Activated naive CD8-positive, alpha-beta T cell (primary cell): ENCODE results near the gene OR14I1.

Experiments used
- H3K27ac Mint-ChIP-seq: one replicate; pipeline ENCODE4 v1.8.0; 2021; ENCODE audit warnings: mixed read lengths
- H3K27me3 Mint-ChIP-seq: one replicate; pipeline ENCODE4 v1.8.0; 2021; ENCODE audit warnings: mixed read lengths
- H3K36me3 Mint-ChIP-seq: one replicate; pipeline ENCODE4 v1.8.0; 2021; ENCODE audit warnings: mixed read lengths
- H3K4me1 Mint-ChIP-seq: one replicate; pipeline ENCODE4 v1.8.0; 2021; ENCODE audit warnings: low read depth, mixed read lengths
- H3K4me3 Mint-ChIP-seq: one replicate; pipeline ENCODE4 v1.8.0; 2021; ENCODE audit warnings: mild to moderate bottlenecking, mixed read lengths
- H3K9me3 Mint-ChIP-seq: one replicate; pipeline ENCODE4 v1.8.0; 2021; ENCODE audit warnings: low read depth, mixed read lengths

Gene OR14I1

DNA sequence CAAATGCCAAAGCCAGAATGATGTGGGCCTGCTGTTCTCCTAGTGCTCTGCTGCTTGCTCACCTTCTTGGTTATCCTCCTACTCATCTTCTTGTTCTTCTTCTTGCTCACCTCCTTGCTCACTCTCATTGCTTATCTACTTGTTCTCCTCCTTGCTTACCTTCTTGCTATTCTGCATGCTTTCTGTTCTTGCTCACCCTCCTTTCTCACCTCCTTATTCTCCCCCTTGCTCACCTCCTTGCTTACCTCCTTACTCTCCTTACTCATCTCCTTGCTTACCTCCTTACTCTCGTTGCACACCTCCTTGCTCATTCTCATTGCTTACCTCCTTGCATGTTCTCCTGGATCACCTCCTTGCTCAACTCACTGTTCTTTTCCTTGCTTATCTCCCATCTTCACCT is at the start of gene OR14I1:
TSS of gene OR14I1 (minus strand) at position 53 of the 400 bp plus-strand sequence.
- Mint-ChIP-seq H3K27ac (no peak within 1 kb of the TSS), H3K9me3 (no peaks in the 10 kb centered on the region), H3K36me3 (no peaks in the 10 kb centered on the region), H3K4me3 (no peak within 1 kb of the TSS), H3K4me1 (no peaks in the 10 kb centered on the region), H3K27me3 (peaks cover 8% of the 10 kb centered on the region)

DNA sequence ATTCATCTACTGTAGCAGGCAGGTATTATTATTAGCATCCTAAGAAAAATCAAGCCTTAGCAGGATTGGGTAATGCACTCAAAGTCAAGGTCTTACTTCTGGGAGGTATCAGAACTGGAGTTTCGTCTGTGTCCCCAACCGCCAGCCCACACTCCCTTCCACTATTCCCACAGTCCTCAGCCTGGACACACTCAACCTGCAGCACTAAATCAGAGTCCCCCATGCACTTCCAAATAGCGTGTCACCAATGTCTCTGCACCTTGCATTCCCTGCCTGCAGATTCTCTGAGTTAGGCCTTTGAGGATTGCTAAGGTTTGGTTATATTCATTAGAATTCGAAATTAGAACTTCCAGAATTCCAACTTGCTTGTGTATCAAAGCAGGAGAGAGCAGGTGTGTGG is 49.1 kb upstream of the OR14I1 start:
- H3K9me3 Mint-ChIP-seq: no peaks in the 10 kb centered on the region
- H3K4me1 Mint-ChIP-seq: peaks cover 15% of the 10 kb centered on the region
- no peaks in the 10 kb centered on the region for H3K27me3 Mint-ChIP-seq
- no peaks in the 10 kb centered on the region for H3K36me3 Mint-ChIP-seq
- H3K27ac Mint-ChIP-seq: no peak overlapping the region
- H3K4me3 Mint-ChIP-seq: no peak overlapping the region

DNA sequence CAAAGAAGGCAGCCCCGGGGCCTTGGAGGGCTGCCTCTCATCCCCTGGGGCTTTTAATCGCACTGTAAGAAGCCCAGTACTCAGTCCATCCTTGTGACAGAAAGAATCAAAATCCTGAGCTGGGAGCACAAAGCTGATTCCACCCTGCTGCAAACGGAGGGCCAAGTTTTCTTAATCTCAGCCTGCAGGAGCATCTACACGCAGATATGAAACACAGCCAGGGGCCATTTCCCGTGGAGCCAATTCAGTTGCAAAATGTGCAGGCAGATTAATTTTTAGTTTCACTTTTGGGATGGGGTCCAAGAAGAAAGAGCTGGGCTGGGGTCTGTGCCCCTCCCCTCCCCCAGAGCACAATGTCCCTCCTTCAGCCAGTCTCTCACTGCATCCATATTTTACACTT is 48.6 kb upstream of the OR14I1 start:
- Mint-ChIP-seq H3K4me1 (peaks cover 15% of the 10 kb centered on the region), H3K27me3 (no peaks in the 10 kb centered on the region), H3K27ac (no peak overlapping the region)

GRCh38 chr1:248750496-248750895 is 47.9 kb upstream of the OR14I1 start:
- Mint-ChIP-seq H3K27me3 (no peaks in the 10 kb centered on the region), H3K27ac (no peak overlapping the region)

More for the DNA sequence above, 48.6 kb upstream of the OR14I1 start:
- no peaks in the 10 kb centered on the region for H3K36me3 Mint-ChIP-seq
- H3K4me3 Mint-ChIP-seq: no peak overlapping the region
- no peaks in the 10 kb centered on the region for H3K9me3 Mint-ChIP-seq

GRCh38 chr1:248748211-248748610 is 45.6 kb upstream of the OR14I1 start:
- H3K36me3 Mint-ChIP-seq: no peaks in the 10 kb centered on the region
- no peak overlapping the region for H3K4me3 Mint-ChIP-seq
- H3K27ac Mint-ChIP-seq: no peak overlapping the region
- no peaks in the 10 kb centered on the region for H3K9me3 Mint-ChIP-seq
- H3K4me1 Mint-ChIP-seq: peaks cover 15% of the 10 kb centered on the region
- no peaks in the 10 kb centered on the region for H3K27me3 Mint-ChIP-seq

More at GRCh38 chr1:248750496-248750895, 47.9 kb upstream of the OR14I1 start:
- Mint-ChIP-seq H3K4me1 (peaks cover 15% of the 10 kb centered on the region), H3K9me3 (no peaks in the 10 kb centered on the region), H3K4me3 (no peak overlapping the region), H3K36me3 (no peaks in the 10 kb centered on the region)

- no peaks in the 10 kb centered on the region for H3K9me3 Mint-ChIP-seq
- H3K27ac Mint-ChIP-seq: no peak overlapping the region
- no peak overlapping the region for H3K4me3 Mint-ChIP-seq
- peaks cover 5% of the 10 kb centered on the region for H3K27me3 Mint-ChIP-seq
- H3K36me3 Mint-ChIP-seq: no peaks in the 10 kb centered on the region
- H3K4me1 Mint-ChIP-seq: no peaks in the 10 kb centered on the region
Observed at GRCh38 chr1:248740876-248741275, 38.3 kb upstream of the OR14I1 start.

DNA sequence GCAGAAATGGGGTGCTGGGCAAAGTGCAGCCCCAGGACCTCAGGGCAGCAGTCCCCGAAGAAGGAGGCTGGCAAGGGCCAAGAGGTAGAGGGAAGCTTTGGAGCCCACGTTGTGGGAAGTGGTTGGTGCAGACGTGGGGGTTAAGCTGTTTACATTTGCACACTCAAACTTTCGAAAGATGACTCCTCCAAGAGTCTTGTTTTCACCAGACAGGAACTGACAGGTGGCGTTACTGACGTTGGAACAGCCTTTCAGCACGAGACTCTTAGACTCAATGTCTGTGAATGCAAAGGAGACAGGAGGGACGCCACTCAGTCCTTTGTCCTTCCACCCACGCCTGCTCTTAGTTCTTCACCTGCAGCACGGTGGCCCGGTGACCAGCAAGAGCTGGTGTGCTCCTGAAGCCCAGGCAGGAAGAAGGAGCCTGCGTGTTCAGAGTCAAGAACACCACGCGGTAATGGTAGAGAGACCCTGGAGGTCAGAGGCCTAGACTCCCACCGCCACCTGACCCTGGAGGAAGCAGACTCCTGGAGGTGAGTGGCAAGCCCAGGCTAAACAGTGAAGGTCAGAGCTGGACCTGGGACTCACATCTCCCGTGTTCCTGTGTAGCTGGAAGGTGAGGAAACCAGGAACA is 37.1 kb upstream of the OR14I1 start:
- H3K36me3 Mint-ChIP-seq: no peaks in the 10 kb centered on the region
- no peak overlapping the region for H3K27ac Mint-ChIP-seq
- peaks cover 3% of the 10 kb centered on the region for H3K9me3 Mint-ChIP-seq
- no peaks in the 10 kb centered on the region for H3K4me1 Mint-ChIP-seq
- H3K27me3 Mint-ChIP-seq: peaks cover 9% of the 10 kb centered on the region
- no peak overlapping the region for H3K4me3 Mint-ChIP-seq

DNA sequence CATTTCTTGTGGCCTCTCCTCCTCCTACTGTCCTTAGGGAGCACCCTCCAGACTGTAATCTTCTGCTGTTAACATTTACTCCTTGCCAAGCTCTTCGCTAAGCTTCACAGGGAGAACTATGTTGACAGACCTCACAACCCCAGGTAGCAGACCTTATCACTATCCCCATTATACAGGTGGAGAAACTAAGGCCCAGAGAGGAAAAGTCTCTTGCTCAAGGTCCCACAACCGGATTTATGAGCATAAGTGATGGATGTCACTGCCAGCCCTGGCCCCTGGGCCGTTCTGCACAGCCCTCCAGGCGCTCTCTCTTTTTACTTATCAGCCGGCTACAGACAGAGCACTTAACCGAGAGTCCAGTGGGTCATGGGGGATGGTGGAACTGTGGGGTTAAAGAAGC is 34.9 kb upstream of the OR14I1 start:
- Mint-ChIP-seq H3K9me3 (peaks cover 3% of the 10 kb centered on the region), H3K36me3 (no peaks in the 10 kb centered on the region), H3K4me3 (no peak overlapping the region), H3K27ac (no peak overlapping the region), H3K27me3 (peaks cover 9% of the 10 kb centered on the region), H3K4me1 (no peaks in the 10 kb centered on the region)

DNA sequence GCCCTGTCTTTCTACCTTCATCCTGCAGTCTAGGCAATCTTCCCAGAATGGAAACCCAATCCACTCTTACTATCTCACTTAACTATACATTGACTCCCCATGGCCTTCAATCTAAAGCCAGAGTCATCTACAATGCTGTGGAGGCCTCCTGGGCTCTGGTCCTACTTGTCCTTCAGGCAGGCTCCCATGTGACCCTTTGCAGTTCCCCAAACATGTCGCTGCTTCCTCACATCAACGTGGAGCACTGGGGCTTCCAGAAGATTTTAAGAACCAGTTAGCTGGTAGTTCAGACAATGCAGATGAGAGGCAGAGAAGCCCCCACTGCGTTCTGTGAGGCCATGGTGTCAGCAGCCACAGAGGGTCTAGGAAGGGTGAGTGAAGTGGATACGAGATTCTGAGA is 34.4 kb upstream of the OR14I1 start:
- Mint-ChIP-seq H3K27ac (no peak overlapping the region), H3K4me1 (no peaks in the 10 kb centered on the region), H3K36me3 (no peaks in the 10 kb centered on the region), H3K9me3 (peaks cover 3% of the 10 kb centered on the region), H3K4me3 (no peak overlapping the region), H3K27me3 (peaks cover 9% of the 10 kb centered on the region)

GRCh38 chr1:248733566-248733965 is 31.0 kb upstream of the OR14I1 start:
- Mint-ChIP-seq H3K4me1 (no peaks in the 10 kb centered on the region), H3K27ac (no peak overlapping the region), H3K27me3 (peaks cover 9% of the 10 kb centered on the region), H3K4me3 (no peak overlapping the region), H3K9me3 (peaks cover 3% of the 10 kb centered on the region), H3K36me3 (no peaks in the 10 kb centered on the region)

DNA sequence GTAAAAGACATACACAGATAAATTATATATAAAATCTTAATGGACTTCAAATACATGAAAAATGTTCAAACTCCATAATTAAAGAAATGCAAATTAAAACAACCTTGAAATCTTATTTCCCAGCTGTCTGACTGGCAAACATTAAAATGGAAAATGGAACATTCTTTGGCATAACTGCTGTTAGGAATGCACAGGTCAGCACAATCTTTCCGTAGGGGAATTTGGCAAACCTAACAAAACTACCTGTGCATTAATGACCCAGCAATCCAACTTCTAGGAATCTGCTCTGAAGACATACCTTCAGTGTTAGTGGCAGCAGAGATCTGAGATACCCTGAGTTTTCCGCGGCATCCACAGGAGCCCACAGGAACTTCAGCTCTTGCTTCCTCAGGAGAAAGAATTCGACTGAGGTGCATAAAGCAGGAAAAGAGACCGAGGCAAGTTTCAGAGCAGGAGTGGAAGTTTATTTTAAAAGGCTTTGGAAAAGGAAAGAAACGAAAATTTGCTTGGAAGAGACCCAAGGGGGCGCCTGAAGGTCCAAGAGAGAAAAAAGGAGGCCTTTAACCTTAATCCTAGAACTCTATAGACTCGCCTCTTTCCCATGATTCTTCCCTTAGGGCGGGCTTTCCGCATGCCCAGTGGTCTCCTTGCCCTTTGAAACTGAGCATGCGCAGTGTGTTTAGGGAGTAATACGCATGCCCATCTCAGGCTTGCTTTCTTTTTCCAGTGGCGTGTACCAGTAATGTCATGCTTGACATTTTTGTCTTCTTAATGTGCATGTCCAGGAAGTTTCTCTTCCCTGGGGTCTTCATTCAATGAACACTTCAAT is 28.2 kb upstream of the OR14I1 start:
- no peak overlapping the region for H3K4me3 Mint-ChIP-seq
- H3K4me1 Mint-ChIP-seq: no peaks in the 10 kb centered on the region
- H3K27ac Mint-ChIP-seq: no peak overlapping the region
- peaks cover 8% of the 10 kb centered on the region for H3K27me3 Mint-ChIP-seq
- H3K9me3 Mint-ChIP-seq: peaks cover 3% of the 10 kb centered on the region
- H3K36me3 Mint-ChIP-seq: no peaks in the 10 kb centered on the region

- no peaks in the 10 kb centered on the region for H3K4me1 Mint-ChIP-seq
- peaks cover 4% of the 10 kb centered on the region for H3K27me3 Mint-ChIP-seq
- peaks cover 7% of the 10 kb centered on the region for H3K36me3 Mint-ChIP-seq
- H3K27ac Mint-ChIP-seq: no peak overlapping the region
- H3K4me3 Mint-ChIP-seq: no peak overlapping the region
- peaks cover 11% of the 10 kb centered on the region for H3K9me3 Mint-ChIP-seq
Observed at GRCh38 chr1:248714248-248714647, 11.7 kb upstream of the OR14I1 start.

GRCh38 chr1:248710305-248710900 is 7.8 kb upstream of the OR14I1 start:
- no peak overlapping the region for H3K27ac Mint-ChIP-seq
- no peaks in the 10 kb centered on the region for H3K4me1 Mint-ChIP-seq
- peaks cover 8% of the 10 kb centered on the region for H3K9me3 Mint-ChIP-seq
- peaks cover 15% of the 10 kb centered on the region for H3K27me3 Mint-ChIP-seq
- H3K36me3 Mint-ChIP-seq: peaks cover 7% of the 10 kb centered on the region
- H3K4me3 Mint-ChIP-seq: no peak overlapping the region

- H3K9me3 Mint-ChIP-seq: no peaks in the 10 kb centered on the region
- H3K4me3 Mint-ChIP-seq: no peak overlapping the region
- peaks cover 11% of the 10 kb centered on the region for H3K27me3 Mint-ChIP-seq
- no peaks in the 10 kb centered on the region for H3K4me1 Mint-ChIP-seq
- no peak overlapping the region for H3K27ac Mint-ChIP-seq
- no peaks in the 10 kb centered on the region for H3K36me3 Mint-ChIP-seq
Observed at GRCh38 chr1:248704606-248705005, 2.0 kb upstream of the OR14I1 start.

- Mint-ChIP-seq H3K27ac (no peak overlapping the region), H3K9me3 (no peaks in the 10 kb centered on the region), H3K36me3 (no peaks in the 10 kb centered on the region), H3K4me1 (no peaks in the 10 kb centered on the region), H3K27me3 (peaks cover 12% of the 10 kb centered on the region), H3K4me3 (no peak overlapping the region)
Observed at GRCh38 chr1:248703674-248704073, 1.1 kb upstream of the OR14I1 start.
